Measurements from ENCODE around the gene AATK. TPM values are rescaled to one million over a fixed set of nuclear protein-coding genes. Genes with fewer than 3 reads are reported as not detected.

The AATK gene
- total and polyA plus RNA-seq, 10 donors, result 2.5 to 69.5 (median 20.1) TPM

- Histone ChIP-seq H3K4me3 (peak overlapping the region in 1 of 8 donors; percentile 56), H3K27ac (peak overlapping the region in 7 of 8 donors; percentile 65 to 92 (median 81)), H3K9me3 (no peaks in the 10 kb centered on the region), H3K36me3 (no peaks in the 10 kb centered on the region), H3K27me3 (replicated peaks in 1 of 7) (peaks cover 0 to 6% (median 0%) of the 10 kb centered on the region in 7 donors), H3K4me1 (peaks cover 0 to 66% (median 38%) of the 10 kb centered on the region in 6 donors)
- TF ChIP-seq POLR2AphosphoS5 (IDR thresholded peaks at IDR 0.05) (no peak), POLR2A (IDR thresholded peaks at IDR 0.05) (no peak), CTCF (IDR thresholded peaks at IDR 0.05 in 8 of 11, conservative IDR thresholded peaks at IDR 0.05 in 3 of 11) (no peak)
- 49 to 88% (median 62%) methylated on average over 9 to 13 of the region's 13 CpGs for WGBS, 5 donors
- intact Hi-C loops (cut with DNase I; ENCODE audit: low total_unique reads), result no loop called here
- DNase-seq, result no peak
Observed at GRCh38 chr17:81151278-81151677, 14.7 kb downstream of the AATK start.

GRCh38 chr17:81150377-81151077 is 15.5 kb downstream of the AATK start:
- intact Hi-C loops (cut with DNase I; ENCODE audit: low total_unique reads), result no loop called here
- Histone ChIP-seq H3K9me3 (no peaks in the 10 kb centered on the region), H3K36me3 (no peaks in the 10 kb centered on the region), H3K27ac (peak overlapping the region in 7 of 8 donors; percentile 65 to 92 (median 81)), H3K4me3 (peak overlapping the region in 5 of 8 donors; percentile 5 to 56 (median 21)), H3K27me3 (replicated peaks in 1 of 7) (peaks cover 0 to 6% (median 0%) of the 10 kb centered on the region in 7 donors), H3K4me1 (peaks cover 0 to 66% (median 38%) of the 10 kb centered on the region in 6 donors)
- TF ChIP-seq POLR2AphosphoS5 (IDR thresholded peaks at IDR 0.05), result peak; percentile 82 to 88 (median 86)
- no peak for TF ChIP-seq CTCF (IDR thresholded peaks at IDR 0.05 in 8 of 11, conservative IDR thresholded peaks at IDR 0.05 in 3 of 11)
- peak in 1 of 3 donors; percentile 14 for TF ChIP-seq POLR2A (IDR thresholded peaks at IDR 0.05)
- DNase-seq, result peak; percentile 93
- WGBS, 5 donors, result 28 to 61% (median 59%) methylated on average over 4 to 14 of the region's 14 CpGs

- no peaks in the 10 kb centered on the region for H3K9me3 ChIP-seq
- TF ChIP-seq CTCF (IDR thresholded peaks at IDR 0.05 in 8 of 11, conservative IDR thresholded peaks at IDR 0.05 in 3 of 11), result no peak
- TF ChIP-seq POLR2AphosphoS5 (IDR thresholded peaks at IDR 0.05), result peak; percentile 20 to 63 (median 36)
- TF ChIP-seq POLR2A (IDR thresholded peaks at IDR 0.05), result no peak
- no peak for DNase-seq
- H3K27ac ChIP-seq, result peak overlapping the region in 6 of 8 donors; percentile 75 to 92 (median 84)
- peak overlapping the region in 2 of 8 donors; percentile 6 to 56 for H3K4me3 ChIP-seq
- H3K36me3 ChIP-seq, result no peaks in the 10 kb centered on the region
- H3K4me1 ChIP-seq, result peaks cover 0 to 65% (median 38%) of the 10 kb centered on the region in 6 donors
- 65 to 81% (median 67%) methylated on average over 9 to 14 of the region's 14 CpGs for WGBS, 5 donors
- H3K27me3 ChIP-seq (replicated peaks in 1 of 7), result peaks cover 0 to 6% (median 0%) of the 10 kb centered on the region in 7 donors
- intact Hi-C loops (cut with DNase I; ENCODE audit: low total_unique reads), result loop anchor here (10.0 kb wide), 1 partner anchor 46 kb away; no protein-coding TSS in a partner anchor
Observed at GRCh38 chr17:81148986-81149533, 17.0 kb downstream of the AATK start.

- TF ChIP-seq CTCF (IDR thresholded peaks at IDR 0.05 in 8 of 11, conservative IDR thresholded peaks at IDR 0.05 in 3 of 11) (no peak), POLR2AphosphoS5 (IDR thresholded peaks at IDR 0.05) (no peak), POLR2A (IDR thresholded peaks at IDR 0.05) (no peak)
- no peak for DNase-seq
- no peaks in the 10 kb centered on the region for H3K36me3 ChIP-seq
- peaks cover 0 to 6% (median 0%) of the 10 kb centered on the region in 7 donors for H3K27me3 ChIP-seq (replicated peaks in 1 of 7)
- peaks cover 0 to 64% (median 38%) of the 10 kb centered on the region in 6 donors for H3K4me1 ChIP-seq
- H3K4me3 ChIP-seq, result peak overlapping the region in 1 of 8 donors; percentile 56
- intact Hi-C loops (cut with DNase I; ENCODE audit: low total_unique reads), result loop anchor here (10.0 kb wide), 1 partner anchor 46 kb away; no protein-coding TSS in a partner anchor
- H3K27ac ChIP-seq, result peak overlapping the region in 5 of 8 donors; percentile 78 to 92 (median 86)
- H3K9me3 ChIP-seq, result no peaks in the 10 kb centered on the region
- WGBS, 5 donors, result 84 to 93% (median 91%) methylated on average over 11 to 15 of the region's 15 CpGs
Observed at GRCh38 chr17:81148571-81148970, 17.4 kb downstream of the AATK start.
